ENCODE results near the gene TRIM13.

- TF ChIP-seq CTCF (IDR thresholded peaks at IDR 0.05; ENCODE audit: poor library complexity), result no peak
- TF ChIP-seq EZH2 (IDR thresholded peaks at IDR 0.05; ENCODE audit: borderline replicate concordance), result no peak
Observed at GRCh38 chr13:49995625-49996101, 1.2 kb upstream of the TRIM13 start.
